Stimulated activated CD4-positive, alpha-beta T cell treated with anti-CD3 and anti-CD28 coated beads, Interleukin-2, amount 100 ng/mL, for 24 hours (primary cell): ENCODE data around the gene EGFL6.
"Not testable (repeated sequence)": the region's sequence is repeated elsewhere in the genome, so short reads cannot be mapped to it uniquely, and the experiment has no call there.

ENCODE experiments used
- DNase-seq, 2 donors: peaks; one replicate each; pipeline ENCODE4 v3.0.0-alpha.2; 2020

The EGFL6 gene

DNA sequence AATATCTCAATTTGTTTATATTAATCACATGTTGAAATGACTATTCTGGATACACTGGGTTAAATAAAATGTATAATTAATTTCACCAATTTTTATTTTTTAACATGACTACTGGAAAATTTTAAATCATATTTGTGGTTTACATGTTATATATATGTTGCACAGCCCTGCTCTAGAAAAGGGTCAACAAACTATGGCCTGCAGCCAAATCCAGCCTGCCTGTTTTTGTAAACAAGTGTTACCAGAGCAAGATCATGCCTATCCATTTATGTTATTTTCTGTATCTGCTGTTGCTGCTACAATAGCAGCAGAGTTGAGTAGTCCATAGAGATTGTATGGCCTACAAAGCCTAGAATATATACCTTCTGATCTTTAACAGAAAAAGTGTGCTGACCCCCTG, 84.7 kb downstream of the EGFL6 start:
- DNase-seq = no peak

DNA sequence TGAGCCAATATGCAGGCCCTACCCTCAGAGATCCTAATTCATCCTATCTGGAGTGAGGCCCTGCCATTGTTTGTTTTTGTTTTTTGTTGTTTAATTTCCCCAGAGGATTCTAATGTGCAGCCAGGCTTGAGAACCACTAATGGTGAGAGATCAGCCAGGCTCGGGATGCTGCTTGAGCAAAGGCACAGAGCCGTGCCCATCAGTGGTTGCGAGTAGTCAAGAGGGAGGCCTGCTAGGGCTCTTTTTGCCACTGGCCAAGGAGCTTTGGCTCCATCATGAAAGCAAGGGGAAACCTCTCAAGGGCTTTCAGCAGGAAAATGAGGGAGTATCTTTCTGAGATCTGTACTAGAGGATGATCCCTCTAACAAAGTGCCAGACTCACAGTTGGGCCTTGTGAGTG, 86.3 kb downstream of the EGFL6 start:
- no peak for DNase-seq

DNA sequence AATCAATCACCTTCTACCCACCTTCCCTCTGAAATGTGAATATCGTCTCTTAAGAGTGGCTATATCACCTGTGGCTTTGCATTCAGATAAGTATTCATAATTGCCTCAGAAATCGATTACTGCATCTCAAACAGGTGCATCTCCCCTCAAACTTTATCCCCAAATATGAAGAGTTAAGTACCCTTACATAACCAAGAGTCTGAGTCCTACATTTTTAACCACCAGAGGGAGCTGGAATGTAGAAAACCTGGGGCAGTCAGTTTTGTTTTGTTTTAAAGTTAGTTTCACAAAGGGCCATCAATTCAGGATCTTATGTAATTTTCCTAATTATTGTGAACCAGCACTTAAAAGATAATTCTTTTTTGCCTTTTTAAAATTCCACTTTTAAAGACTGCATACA, 89.2 kb downstream of the EGFL6 start:
- DNase-seq = no peak

DNA sequence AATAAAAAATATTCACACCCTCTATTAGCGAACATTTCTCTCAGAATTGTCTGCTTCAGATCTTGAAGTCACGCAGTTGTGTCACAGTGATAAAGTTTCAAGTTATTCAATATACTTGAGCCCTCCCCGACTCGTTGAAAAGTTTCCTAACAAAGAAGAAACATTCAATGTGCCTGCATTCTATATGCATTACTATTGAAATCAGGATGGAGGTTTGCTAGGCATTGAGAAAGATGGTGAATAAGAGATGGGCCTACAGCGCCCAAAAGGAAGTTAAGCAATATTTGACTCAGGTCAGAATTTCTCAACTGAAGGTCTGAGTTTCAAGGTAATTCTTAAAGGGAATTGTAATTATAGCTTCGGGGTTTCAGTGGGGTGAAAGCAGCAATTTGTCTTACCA, 89.7 kb downstream of the EGFL6 start:
- DNase-seq = no peak

DNA sequence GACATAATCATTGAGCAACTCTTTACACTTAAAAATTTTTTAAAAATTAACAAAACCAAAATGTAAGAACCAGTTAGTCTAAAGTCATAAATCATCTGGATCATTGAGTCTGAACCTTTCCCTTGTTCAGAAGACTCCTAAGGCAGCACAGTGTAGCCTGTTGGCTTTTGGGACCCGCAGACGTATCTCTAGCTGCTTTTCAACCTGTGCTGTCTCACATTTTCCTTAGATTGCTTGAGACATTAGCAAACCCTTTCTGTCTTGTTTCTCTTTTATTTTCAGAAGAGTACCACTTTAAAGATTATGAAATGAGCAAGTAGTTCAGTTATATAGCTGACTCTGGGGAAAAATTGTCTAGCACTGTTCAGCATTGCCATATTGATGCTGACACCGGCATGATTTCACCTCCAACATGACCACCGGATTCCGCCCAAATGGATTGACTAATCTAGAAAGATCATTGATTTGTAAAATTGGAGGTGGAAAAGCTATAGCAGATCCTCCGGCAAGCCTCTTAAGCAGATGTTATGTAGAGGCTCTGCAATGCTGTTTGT, 92.4 kb downstream of the EGFL6 start:
- DNase-seq = no peak

DNA sequence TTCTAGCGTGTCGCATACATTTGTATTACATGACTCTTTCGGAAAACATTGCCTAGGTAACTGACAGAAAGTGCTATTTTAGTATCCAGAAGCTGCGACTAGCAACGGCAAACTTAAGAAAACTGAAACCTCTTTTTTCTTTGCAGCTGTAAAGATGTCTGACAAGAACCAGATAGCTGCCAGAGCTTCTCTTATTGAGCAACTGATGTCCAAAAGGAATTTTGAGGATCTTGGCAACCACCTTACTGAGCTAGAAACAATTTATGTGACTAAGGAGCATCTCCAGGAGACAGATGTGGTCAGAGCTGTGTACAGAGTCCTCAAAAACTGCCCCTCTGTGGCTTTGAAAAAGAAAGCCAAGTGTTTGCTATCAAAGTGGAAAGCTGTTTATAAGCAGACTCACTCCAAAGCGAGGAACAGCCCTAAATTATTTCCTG, 93.0 kb downstream of the EGFL6 start:
- DNase-seq = no peak

DNA sequence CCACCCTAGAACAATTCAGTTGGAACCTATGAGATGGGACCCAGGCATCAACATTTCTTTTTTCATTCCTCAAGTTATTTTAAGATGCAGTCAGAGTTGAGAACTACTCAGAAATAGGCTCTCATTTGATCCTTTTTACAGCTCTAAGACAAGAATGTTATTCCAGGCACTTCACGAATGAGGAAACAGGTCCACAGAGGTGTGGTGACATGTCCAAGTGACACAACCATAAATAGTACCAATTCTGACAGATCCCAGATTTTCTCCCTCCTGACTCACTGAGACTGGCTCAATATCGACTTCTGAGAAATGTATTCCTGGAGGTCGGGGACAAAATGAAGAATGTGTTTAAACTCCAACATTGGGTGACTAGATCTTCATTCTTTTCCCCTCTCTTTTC, 94.6 kb downstream of the EGFL6 start:
- no peak for DNase-seq

DNA sequence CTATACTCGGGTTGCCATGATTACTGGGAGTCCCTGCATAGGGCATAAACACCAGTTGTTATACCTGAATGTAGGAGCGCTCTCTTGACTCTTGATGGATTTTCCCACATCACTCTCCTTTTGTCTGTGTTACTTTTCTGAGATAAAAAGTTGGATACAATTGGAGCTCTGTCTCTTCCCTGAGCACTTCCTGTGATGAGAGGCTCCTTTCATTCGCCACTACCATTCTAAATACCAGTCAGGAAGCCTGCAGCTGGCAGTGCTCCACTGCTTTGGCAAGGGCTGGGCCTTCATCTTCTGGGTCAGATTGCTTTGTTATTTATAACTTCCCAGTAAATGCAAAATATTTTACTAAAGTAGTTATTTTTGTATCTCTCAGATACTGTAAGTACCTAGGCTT, 97.4 kb downstream of the EGFL6 start:
- DNase-seq = no peak

DNA sequence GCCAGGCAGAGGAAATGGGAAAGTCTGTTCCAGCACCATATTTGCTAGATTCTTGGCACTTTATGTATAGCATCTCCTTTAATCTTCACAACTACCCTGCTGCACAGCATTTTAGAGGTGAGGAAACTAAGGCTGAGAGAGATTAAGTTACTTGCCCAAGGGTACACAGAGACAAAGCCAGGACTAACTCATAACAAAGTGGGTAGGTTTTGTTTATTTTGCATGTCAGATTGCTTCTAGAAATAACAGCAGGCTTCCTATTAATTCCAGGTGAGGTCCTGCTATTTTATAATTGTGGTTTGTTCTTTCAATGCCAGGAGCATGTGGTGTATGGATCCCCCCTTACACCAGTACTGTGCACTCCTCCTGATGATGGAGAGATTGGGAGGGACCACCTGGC, 98.5 kb downstream of the EGFL6 start:
- DNase-seq = no peak

DNA sequence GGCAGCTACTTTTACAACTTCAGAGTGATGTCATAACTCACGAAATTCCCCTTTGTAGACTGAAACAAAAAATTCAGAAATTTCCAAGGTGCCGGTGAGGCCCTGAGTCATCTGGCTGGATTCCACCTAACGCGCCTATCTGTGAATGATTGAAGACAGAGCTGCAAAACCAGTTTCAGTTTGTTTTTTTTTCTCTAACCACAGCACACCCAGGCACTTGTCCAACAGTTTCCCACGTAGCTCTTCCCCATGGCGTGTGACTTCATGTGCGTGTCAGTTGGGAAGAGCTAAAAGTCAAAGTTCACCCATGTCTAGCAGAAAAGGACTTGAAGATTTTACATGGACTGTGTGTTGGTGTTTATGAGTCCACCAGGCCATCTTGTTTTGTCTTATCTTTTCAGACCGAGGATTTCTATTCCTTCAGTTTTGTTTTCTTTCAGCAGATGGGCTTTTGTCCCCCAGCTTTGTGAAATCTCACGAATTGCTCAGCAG, 99.9 kb downstream of the EGFL6 start:
- peak; percentile 49 to 62 for DNase-seq

DNA sequence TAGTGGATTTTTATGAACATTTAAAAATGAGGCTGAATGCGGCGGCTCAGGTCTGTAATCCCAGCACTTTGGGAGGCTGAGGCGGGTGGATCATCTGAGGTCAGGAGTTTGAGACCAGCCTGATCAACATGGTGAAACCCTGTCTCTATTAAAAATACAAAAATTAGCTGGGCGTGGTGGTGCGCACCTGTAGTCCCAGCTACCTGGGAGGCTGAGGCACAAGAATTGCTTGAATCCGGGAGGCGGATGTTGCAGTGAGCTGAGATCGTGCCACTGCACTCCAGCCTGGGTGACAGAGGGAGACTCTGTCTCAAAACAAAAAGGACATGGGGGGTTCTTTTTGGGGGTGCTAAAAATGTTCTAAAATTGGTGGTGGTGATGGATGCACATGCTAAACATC, 100.4 kb downstream of the EGFL6 start:
- not testable (repeated sequence) for DNase-seq

DNA sequence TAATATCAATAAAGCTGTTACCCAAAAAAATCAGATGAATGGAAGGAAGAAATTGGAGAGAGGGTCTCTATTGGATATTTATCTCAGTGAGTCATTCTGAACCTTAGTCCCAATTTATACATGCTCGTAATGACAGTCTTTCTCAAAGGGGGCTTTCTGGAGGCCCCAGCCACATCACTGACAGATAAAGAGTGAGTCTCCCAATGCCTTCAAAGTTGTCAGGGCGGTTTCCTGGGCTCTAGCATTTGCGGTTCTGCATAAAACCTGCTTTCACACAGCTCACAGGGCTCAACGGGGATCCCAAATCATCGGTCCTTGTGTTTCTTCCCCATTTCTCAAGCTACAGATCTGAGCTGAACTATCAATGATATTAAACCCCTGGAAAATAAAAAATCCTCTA, 100.8 kb downstream of the EGFL6 start:
- no peak for DNase-seq

DNA sequence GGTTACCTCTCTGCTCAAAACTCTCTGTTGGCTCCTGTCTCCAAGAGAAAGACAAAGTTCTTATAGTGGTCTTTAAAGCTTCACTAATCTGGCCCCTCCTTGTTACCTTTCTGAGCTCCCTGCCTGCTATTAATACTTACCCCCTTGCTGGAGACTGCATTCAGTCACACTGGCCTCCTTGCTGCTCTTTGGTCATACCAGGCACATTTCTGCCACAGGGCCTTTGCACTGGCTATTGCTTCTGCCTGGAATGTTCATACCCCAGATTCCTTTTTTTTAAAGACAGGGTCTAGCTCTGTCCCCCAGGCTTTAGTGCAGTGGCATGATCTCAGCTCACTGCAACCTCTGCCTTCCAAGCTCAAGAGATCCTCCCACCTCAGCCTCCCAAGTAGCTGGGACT, 103.6 kb downstream of the EGFL6 start:
- DNase-seq = no peak

DNA sequence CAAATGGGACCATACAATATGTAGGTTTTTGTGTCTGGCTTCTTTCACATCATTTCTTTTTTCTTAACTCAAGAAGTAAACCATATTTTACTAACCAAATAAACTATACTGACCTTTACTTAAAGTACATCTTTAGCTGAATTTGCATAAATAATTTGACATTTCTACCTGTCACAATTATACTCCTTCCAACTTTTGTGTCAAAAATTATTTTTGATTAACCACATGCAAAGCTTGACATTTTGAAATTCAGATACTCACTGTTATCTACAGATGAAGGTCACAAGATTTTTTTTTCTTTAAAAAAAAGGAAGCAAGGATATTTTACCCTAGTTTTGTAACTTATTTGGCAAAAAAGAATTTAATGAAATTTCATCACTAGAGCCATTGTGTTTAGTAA, 107.5 kb downstream of the EGFL6 start:
- DNase-seq = no peak

DNA sequence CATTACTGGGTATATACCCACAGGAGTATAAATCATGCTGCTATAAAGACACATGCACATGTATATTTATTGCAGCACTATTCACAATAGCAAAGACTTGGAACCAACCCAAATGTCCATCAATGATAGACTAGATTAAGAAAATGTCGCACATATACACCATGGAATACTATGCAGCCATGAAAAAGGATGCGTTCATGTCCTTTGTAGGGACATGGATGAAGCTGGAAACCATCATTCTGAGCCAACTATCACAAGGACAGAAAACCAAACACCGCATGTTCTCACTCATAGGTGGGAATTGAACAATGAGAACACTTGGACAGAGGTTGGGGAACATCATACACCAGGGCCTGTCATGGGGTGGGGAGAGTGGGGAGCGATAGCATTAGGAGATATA, 110.3 kb downstream of the EGFL6 start:
- not testable (repeated sequence) for DNase-seq

DNA sequence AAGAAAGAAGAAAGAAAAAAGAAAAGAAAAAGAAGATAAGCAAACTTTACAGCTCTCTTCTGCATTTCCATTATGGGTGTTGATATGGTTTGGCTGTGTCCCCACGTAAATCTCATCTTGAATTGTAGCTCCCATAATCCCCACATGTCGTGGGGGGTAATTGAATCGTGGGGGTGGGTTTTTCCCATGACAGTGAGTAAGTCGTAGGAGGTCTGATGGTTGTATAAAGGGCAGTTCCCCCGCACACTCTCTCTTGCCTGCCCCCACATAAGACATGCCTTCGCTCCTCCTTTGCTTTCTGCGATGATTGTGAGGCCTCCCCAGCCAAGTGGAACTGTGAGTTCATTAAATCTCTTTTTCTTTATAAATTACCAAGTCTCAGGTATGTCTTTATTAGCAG, 112.2 kb downstream of the EGFL6 start:
- no peak for DNase-seq
